SHP77 treated with DMSO at 0.1 percent for 48 hours (cell line): ENCODE results near the gene TMPRSS12.
"Not testable (repeated sequence)": the region's sequence is repeated elsewhere in the genome, so short reads cannot be mapped to it uniquely, and the experiment has no call there.

Experiments
- DNase-seq: peaks from one replicate; lab custom pipeline; 2025; lab: John Stamatoyannopoulos, UW

The TMPRSS12 gene

GRCh38 chr12:50859621-50860310 is 17.0 kb downstream of the TMPRSS12 start:
- DNase-seq, result no peak

- DNase-seq, result no peak
Observed at GRCh38 chr12:50862316-50862715, 19.6 kb downstream of the TMPRSS12 start.

GRCh38 chr12:50865266-50865665 is 22.5 kb downstream of the TMPRSS12 start:
- DNase-seq, result no peak

- DNase-seq, result not testable (repeated sequence)
Observed at GRCh38 chr12:50868881-50869280, 26.2 kb downstream of the TMPRSS12 start.

- DNase-seq, result no peak
Observed at GRCh38 chr12:50882563-50882962, 39.8 kb downstream of the TMPRSS12 start.

GRCh38 chr12:50887191-50887590 is 44.5 kb downstream of the TMPRSS12 start:
- no peak for DNase-seq

GRCh38 chr12:50888666-50889065 is 45.9 kb downstream of the TMPRSS12 start:
- DNase-seq, result no peak

GRCh38 chr12:50894241-50894640 is 51.5 kb downstream of the TMPRSS12 start:
- no peak for DNase-seq

- no peak for DNase-seq
Observed at GRCh38 chr12:50901685-50902113, 59.0 kb downstream of the TMPRSS12 start.

GRCh38 chr12:50908479-50908878 is 65.8 kb downstream of the TMPRSS12 start:
- DNase-seq, result not testable (repeated sequence)

GRCh38 chr12:50912361-50912760 is 69.6 kb downstream of the TMPRSS12 start:
- not testable (repeated sequence) for DNase-seq

GRCh38 chr12:50913224-50913623 is 70.5 kb downstream of the TMPRSS12 start:
- DNase-seq, result no peak

GRCh38 chr12:50914872-50915484 is 72.3 kb downstream of the TMPRSS12 start:
- DNase-seq, result no peak

GRCh38 chr12:50916292-50916691 is 73.6 kb downstream of the TMPRSS12 start:
- DNase-seq, result no peak

GRCh38 chr12:50918584-50919316 is 76.0 kb downstream of the TMPRSS12 start:
- no peak for DNase-seq

- DNase-seq, result no peak
Observed at GRCh38 chr12:50922820-50923219, 80.1 kb downstream of the TMPRSS12 start.

GRCh38 chr12:50923361-50924130 is 80.8 kb downstream of the TMPRSS12 start:
- DNase-seq, result no peak

GRCh38 chr12:50924131-50924438 is 81.4 kb downstream of the TMPRSS12 start:
- no peak for DNase-seq

GRCh38 chr12:50924439-50925341 is 82.0 kb downstream of the TMPRSS12 start:
- DNase-seq, result peak; percentile 79

GRCh38 chr12:50925342-50925651 is 82.6 kb downstream of the TMPRSS12 start:
- DNase-seq, result no peak

GRCh38 chr12:50925920-50926319 is 83.2 kb downstream of the TMPRSS12 start:
- no peak for DNase-seq

GRCh38 chr12:50926415-50926814 is 83.7 kb downstream of the TMPRSS12 start:
- no peak for DNase-seq
